Heart left ventricle (tissue), 16 donors: Measurements from ENCODE around the gene IL18BP. TPM values are rescaled to one million over a fixed set of nuclear protein-coding genes. Genes with fewer than 3 reads are reported as not detected.

Experiments used
- ATAC-seq, 4 donors: fragments of 200-7000 bp; cut with Tn5 transposase; one replicate each; pipeline ENCODE4 v1.9.1; 2020 to 2022; ENCODE audit warnings: moderate library complexity in 4 of 4, mild to moderate bottlenecking in 3 of 4, moderate number of reproducible peaks in 1 of 4
- DNase-seq, 5 donors: peaks; one replicate each; pipeline ENCODE4 v3.0.0-alpha.2; 2020
- H3K27ac ChIP-seq, 12 donors: fragments of 200-600 bp; sonication (generic) in 4 of 12; one replicate each; pipeline versions ENCODE4 v1.5.0 to v1.8.0; 2016 to 2022; ENCODE audit warnings: mild to moderate bottlenecking in 2 of 12
- H3K27me3 ChIP-seq, 9 donors: fragments of 200-600 bp; sonication (generic) in 2 of 9; one replicate each; pipeline versions ENCODE4 v1.5.1 to v1.8.0; 2016 to 2022; ENCODE audit warnings: mild to moderate bottlenecking in 3 of 9
- H3K36me3 ChIP-seq, 9 donors: fragments of 200-600 bp; sonication (generic) in 2 of 9; one replicate each; pipeline versions ENCODE4 v1.5.0 to v1.8.0; 2018 to 2022; ENCODE audit warnings: mild to moderate bottlenecking in 2 of 9
- H3K4me1 ChIP-seq, 12 donors: fragments of 200-600 bp; sonication (generic) in 4 of 12; one replicate each; pipeline versions ENCODE4 v1.5.0 to v1.8.0; 2016 to 2022; ENCODE audit warnings: mild to moderate bottlenecking in 3 of 12
- H3K4me3 ChIP-seq, 12 donors: fragments of 200-600 bp; sonication (generic) in 4 of 12; one replicate each; pipeline versions ENCODE4 v1.5.0 to v1.8.0; 2017 to 2022; ENCODE audit warnings: mild to moderate bottlenecking in 9 of 12, moderate library complexity in 4 of 12
- H3K9me3 ChIP-seq, 12 donors: fragments of 200-600 bp; sonication (generic) in 4 of 12; one replicate each; pipeline versions ENCODE4 v1.5.0 to v1.8.0; 2016 to 2022; ENCODE audit warnings: mild to moderate bottlenecking in 1 of 12
- CTCF ChIP-seq, 12 donors: fragments of 200-600 bp; sonication (generic) in 4 of 12; IDR thresholded peaks; one replicate each; pipeline versions ENCODE4 v1.5.0 to v1.8.0; 2018 to 2022; ENCODE audit warnings: antibody characterized with exemption in 12 of 12, mild to moderate bottlenecking in 5 of 12
- POLR2A ChIP-seq, 2 donors: fragments of 450-650 bp; IDR thresholded peaks; one replicate each; pipeline ENCODE4 v1.6.1; 2017; ENCODE audit warnings: antibody characterized with exemption in 2 of 2, mild to moderate bottlenecking in 2 of 2, moderate library complexity in 2 of 2
- WGBS, 4 donors: extraction: QIAGEN DNeasy Blood & Tissue Kit in 2 of 4; methylation state at CpG; one replicate each; pipeline versions ENCODE4 v1.1.5 to v1.1.7; 2013 to 2018; 5-methylcytosine and 5-hydroxymethylcytosine counted together
- intact Hi-C, 10 donors: fragments of 100-400 bp; cut with DNase I; formaldehyde crosslinking; loops; one replicate each; pipeline versions ENCODE4 v1.11.1 to v1.14.2; 2022
- polyA plus RNA-seq, 2 donors: library from polyadenylated mRNA; stranded (reverse); fragments of 200-250 nt; gene quantifications; one replicate each; pipeline ENCODE4 v1.2.3, GENCODE V29; 2013
- total RNA-seq, 9 donors: library from RNA; depleted of rRNA in 2 of 9; stranded (reverse); fragments of >200 nt in 2 of 9; fragmentation: NEBNext Ultra II Directional in 3 of 9; extraction: Animal tissue kit (Norgen Biotek cat#: 25700) in 3 of 9; gene quantifications; one replicate each; pipeline versions ENCODE4 v1.1.0 to v1.2.4, GENCODE V29; 2016 to 2023
- donor health status: ischemic (EF 13 %, LVEDD 7.1; RV severe dilation, severe dysfunction).
- donor health status: healthy with polysubstance abuse.
- donor health status: DM: no; HTN: yes; CAD: no.
- donor health status: DM: no; HTN: no; CAD: no.
- donor health status: ischemic (EF 25% LVEDD 6.9; RV normal size, moderate dysfunction).
- donor health status: ischemic (EF 25% LVEDD 5.7; RV mildly dilated, moderate dysfunction).
- donor health status: healthy.
- donor health status: DM: yes; HTN: yes; CAD: no.
- donor health status: ischemic (EF 35%, LVEDD 5.7; RV mildly dilated, moderate dysfunction).
- donor health status: nonischemic (EF 11% LVEDD 7.7; RV severe dilation, severe dysfunction).
- donor health status: DM: yes; HTN: yes; CAD: no.
- donor health status: PGD.
- donor health status: ischemic (EF 29% LVEDD 5.4; RV normal size, mild dysfunction).
- donor health status: nonischemic (EF 23%, LVEDD 6.1; RV moderate dilation, normal function).

IL18BP gene
- total and polyA plus RNA-seq, 11 donors: 1.1 to 86.5 (median 4.4) TPM

GRCh38 chr11:71962428-71963038, 36.2 kb upstream of the IL18BP start:
- TF ChIP-seq CTCF (IDR thresholded peaks at IDR 0.05) (no peak), POLR2A (IDR thresholded peaks at IDR 0.05) (no peak)
- no peak for DNase-seq
- Histone ChIP-seq H3K36me3 (peaks cover 0 to 70% (median 39%) of the 10 kb centered on the region in 9 donors), H3K27me3 (no peaks in the 10 kb centered on the region), H3K9me3 (peaks cover 0 to 14% (median 0%) of the 10 kb centered on the region in 12 donors), H3K4me3 (no peak overlapping the region), H3K4me1 (peaks cover 0 to 12% (median 0%) of the 10 kb centered on the region in 12 donors), H3K27ac (peak overlapping the region in 1 of 12 donors; percentile 70)
- intact Hi-C loops: no loop called here
- ATAC-seq: no peak
- WGBS, 4 donors: 63 to 77% (median 73%) methylated on average over 2 of the region's 2 CpGs

- peaks cover 0 to 12% (median 0%) of the 10 kb centered on the region in 12 donors for H3K4me1 ChIP-seq
- TF ChIP-seq POLR2A (IDR thresholded peaks at IDR 0.05) (no peak), CTCF (IDR thresholded peaks at IDR 0.05) (no peak)
- no peak for DNase-seq
- peaks cover 0 to 76% (median 47%) of the 10 kb centered on the region in 9 donors for H3K36me3 ChIP-seq
- H3K27ac ChIP-seq: no peak overlapping the region
- ATAC-seq: no peak
- H3K27me3 ChIP-seq: no peaks in the 10 kb centered on the region
- WGBS, 4 donors: 92 to 96% (median 95%) methylated on average over 8 of the region's 8 CpGs
- peaks cover 0 to 14% (median 0%) of the 10 kb centered on the region in 12 donors for H3K9me3 ChIP-seq
- H3K4me3 ChIP-seq: no peak overlapping the region
- intact Hi-C loops: no loop called here
Measured at GRCh38 chr11:71963468-71963867, 35.2 kb upstream of the IL18BP start.

GRCh38 chr11:71964641-71965040, 34.1 kb upstream of the IL18BP start:
- WGBS, 4 donors: 95 to 100% (median 97%) methylated on average over 4 of the region's 4 CpGs

More at GRCh38 chr11:71964641-71965040, 34.1 kb upstream of the IL18BP start:
- Histone ChIP-seq H3K36me3 (peaks cover 0 to 82% (median 54%) of the 10 kb centered on the region in 9 donors), H3K4me1 (peaks cover 0 to 12% (median 0%) of the 10 kb centered on the region in 12 donors), H3K27ac (no peak overlapping the region), H3K9me3 (peaks cover 0 to 14% (median 0%) of the 10 kb centered on the region in 12 donors), H3K4me3 (no peak overlapping the region), H3K27me3 (no peaks in the 10 kb centered on the region)
- ATAC-seq: no peak
- DNase-seq: no peak
- intact Hi-C loops: no loop called here
- TF ChIP-seq CTCF (IDR thresholded peaks at IDR 0.05): no peak
- TF ChIP-seq POLR2A (IDR thresholded peaks at IDR 0.05): no peak
